H9 (cell line): Measurements from ENCODE around the gene MSH3. TPM values are rescaled to one million over a fixed set of nuclear protein-coding genes. Genes with fewer than 3 reads are reported as not detected.
A peak's percentile ranks its signal among the peaks of the same experiment; 100 is the strongest.

Experiments used
- DNase-seq: peaks from one replicate; pipeline ENCODE4 v3.0.0-alpha.2; 2017
- H2AFZ ChIP-seq: one replicate; pipeline ENCODE4 v1.6.1; 2013; ENCODE audit warnings: mild to moderate bottlenecking, low read length, control low read depth, moderate library complexity
- H2AK5ac ChIP-seq: 2 replicates; pipeline ENCODE4 v1.6.1; 2013; ENCODE audit warnings: low read length, control low read depth, mixed read lengths; ENCODE audit not compliant: insufficient read length
- H2BK120ac ChIP-seq: one replicate; pipeline ENCODE4 v1.6.1; 2013; ENCODE audit warnings: low read depth, mild to moderate bottlenecking, low read length, control low read depth, inconsistent platforms; ENCODE audit not compliant: poor library complexity, severe bottlenecking
- H2BK12ac ChIP-seq: 2 replicates; pipeline ENCODE4 v1.6.1; 2013; ENCODE audit warnings: low read length, control low read depth, mixed read lengths, low read depth; ENCODE audit not compliant: insufficient read length
- H2BK15ac ChIP-seq: 2 replicates; pipeline ENCODE4 v1.6.1; 2013; ENCODE audit warnings: low read depth, low read length, control low read depth
- H2BK20ac ChIP-seq: one replicate; pipeline ENCODE4 v1.6.1; 2013; ENCODE audit warnings: low read depth, mild to moderate bottlenecking, low read length, control low read depth, inconsistent platforms; ENCODE audit not compliant: poor library complexity, severe bottlenecking
- H2BK5ac ChIP-seq: 2 replicates; pipeline ENCODE4 v1.6.1; 2013; ENCODE audit warnings: low read length, control low read depth, mixed read lengths; ENCODE audit not compliant: insufficient read length
- H3K14ac ChIP-seq: 2 replicates; pipeline ENCODE4 v1.6.1; 2013; ENCODE audit warnings: low read length, control low read depth; ENCODE audit not compliant: insufficient read depth
- H3K18ac ChIP-seq: 2 replicates; pipeline ENCODE4 v1.6.1; 2013; ENCODE audit warnings: low read depth, mild to moderate bottlenecking, mixed read lengths, low read length, control low read depth; ENCODE audit not compliant: insufficient read length
- H3K23ac ChIP-seq: 2 replicates; pipeline ENCODE4 v1.6.1; 2013; ENCODE audit warnings: low read length, control low read depth, mixed read lengths, low read depth; ENCODE audit not compliant: insufficient read length
- H3K23me2 ChIP-seq: 2 replicates; pipeline ENCODE4 v1.6.1; 2013; ENCODE audit warnings: low read depth, mild to moderate bottlenecking, mixed read lengths, low read length, control low read depth; ENCODE audit not compliant: insufficient read length, poor library complexity, severe bottlenecking
- H3K27ac ChIP-seq: 2 replicates; pipeline ENCODE4 v1.5.1; 2013; ENCODE audit warnings: low read length, control low read depth, mixed read lengths, low read depth; ENCODE audit not compliant: insufficient read length
- H3K27me3 ChIP-seq: 2 replicates; pipeline ENCODE4 v1.6.1; 2013; ENCODE audit warnings: low read length, control low read depth, inconsistent platforms; ENCODE audit not compliant: insufficient read depth
- H3K4ac ChIP-seq: 2 replicates; pipeline ENCODE4 v1.6.1; 2013; ENCODE audit warnings: low read depth, mild to moderate bottlenecking, control low read depth, inconsistent platforms, low read length, moderate library complexity
- H3K4me1 ChIP-seq: 2 replicates; pipeline ENCODE4 v1.6.1; 2013; ENCODE audit warnings: low read length, control low read depth, inconsistent platforms; ENCODE audit not compliant: insufficient read depth
- H3K4me2 ChIP-seq: 2 replicates; pipeline ENCODE4 v1.6.1; 2013; ENCODE audit warnings: low read length, control low read depth, mixed read lengths; ENCODE audit not compliant: insufficient read length, insufficient read depth
- H3K56ac ChIP-seq: 2 replicates; pipeline ENCODE4 v1.6.1; 2013; ENCODE audit warnings: low read depth, mild to moderate bottlenecking, mixed read lengths, low read length, control low read depth; ENCODE audit not compliant: insufficient read length
- H3K79me1 ChIP-seq: 2 replicates; pipeline ENCODE4 v1.6.1; 2013; ENCODE audit warnings: low read depth, mild to moderate bottlenecking, moderate library complexity, low read length, control low read depth, inconsistent platforms; ENCODE audit not compliant: insufficient read depth, poor library complexity, severe bottlenecking
- H3K79me2 ChIP-seq: 2 replicates; pipeline ENCODE4 v1.6.1; 2013; ENCODE audit warnings: low read length, control low read depth, inconsistent platforms; ENCODE audit not compliant: insufficient read depth
- H3K9ac ChIP-seq: 2 replicates; pipeline ENCODE4 v1.6.1; 2013; ENCODE audit warnings: low read length, control low read depth, mixed read lengths; ENCODE audit not compliant: insufficient read length; ENCODE audit errors: extremely low read depth
- H3K9me3 ChIP-seq: one replicate; pipeline ENCODE4 v1.6.1; 2013; ENCODE audit warnings: low read depth, low read length, inconsistent platforms; ENCODE audit not compliant: control insufficient read depth
- H3T11ph ChIP-seq: one replicate; pipeline ENCODE4 v1.6.1; 2013; ENCODE audit warnings: mild to moderate bottlenecking, low read length, control low read depth, inconsistent platforms
- H4K20me1 ChIP-seq: one replicate; pipeline ENCODE4 v1.6.1; 2013; ENCODE audit not compliant: control insufficient read depth, insufficient read length, insufficient read depth
- H4K5ac ChIP-seq: 2 replicates; pipeline ENCODE4 v1.6.1; 2013; ENCODE audit warnings: low read depth, mild to moderate bottlenecking, mixed read lengths, low read length, control low read depth; ENCODE audit not compliant: insufficient read length
- H4K8ac ChIP-seq: replicated peaks from 2 replicates; pipeline ENCODE4 v1.6.1; 2013; ENCODE audit warnings: low read length, control low read depth, mixed read lengths, low read depth; ENCODE audit not compliant: insufficient read length
- H4K91ac ChIP-seq: 2 replicates; pipeline ENCODE4 v1.6.1; 2013; ENCODE audit warnings: low read depth, mild to moderate bottlenecking, moderate library complexity, mixed read lengths, low read length, control low read depth; ENCODE audit not compliant: insufficient read length
- H3K27ac Mint-ChIP-seq, 3 experiments: 2 replicates in 2 of 3; 3 replicates in 1 of 3; pipeline ENCODE4 v1.8.0; 2020 to 2021; ENCODE audit warnings: mixed read lengths in 3 of 3, mild to moderate bottlenecking in 1 of 3, moderate library complexity in 1 of 3
- H3K27me3 Mint-ChIP-seq: 2 replicates; pipeline ENCODE4 v1.8.0; 2021; ENCODE audit warnings: low read depth, mild to moderate bottlenecking, moderate library complexity, mixed read lengths
- H3K36me3 Mint-ChIP-seq, 3 experiments: 2 replicates in 2 of 3; 3 replicates in 1 of 3; pipeline ENCODE4 v1.8.0; 2020 to 2021; ENCODE audit warnings: low read depth in 3 of 3, mixed read lengths in 3 of 3; ENCODE audit not compliant: insufficient read depth in 1 of 3
- H3K4me1 Mint-ChIP-seq, 2 experiments: 2 replicates each; pipeline ENCODE4 v1.8.0; 2020; ENCODE audit warnings: mixed read lengths in 2 of 2
- H3K4me3 Mint-ChIP-seq, 2 experiments: 2 replicates in 1 of 2; 3 replicates in 1 of 2; pipeline ENCODE4 v1.8.0; 2020 to 2021; ENCODE audit warnings: mild to moderate bottlenecking in 2 of 2, mixed read lengths in 2 of 2, moderate library complexity in 1 of 2
- H3K9me3 Mint-ChIP-seq, 2 experiments: 2 replicates in 1 of 2; 3 replicates in 1 of 2; pipeline ENCODE4 v1.8.0; 2020; ENCODE audit warnings: mild to moderate bottlenecking in 2 of 2, mixed read lengths in 2 of 2, moderate library complexity in 1 of 2
- CTCF ChIP-seq: fragments of 200-600 bp; sonication (generic); conservative IDR thresholded peaks from 3 replicates; pipeline ENCODE4 v1.8.0; 2021; ENCODE audit warnings: antibody characterized with exemption, mild to moderate bottlenecking
- WGBS: extraction: QIAGEN DNeasy Blood & Tissue Kit; methylation state at CpG from one replicate; pipeline ENCODE4 v1.1.7; 2013; ENCODE audit warnings: missing lambda C conversion rate, low lambda C conversion rate, mixed read lengths; ENCODE audit not compliant: insufficient read length; ENCODE audit errors: extremely low coverage; 5-methylcytosine and 5-hydroxymethylcytosine counted together
- total RNA-seq: library from RNA; stranded (reverse); gene quantifications from 2 replicates; pipeline ENCODE4 v1.2.1, GENCODE V29; 2021

MSH3 gene
- total RNA-seq, 1 experiment from 2014 or later: 17.3 TPM

- no peak overlapping the region for H2AFZ ChIP-seq
- H3K4me1 Mint-ChIP-seq: no peaks in the 10 kb centered on the region
- no peaks in the 10 kb centered on the region for H3K79me1 ChIP-seq
- TF ChIP-seq CTCF: no peak
- H3K79me2 ChIP-seq: no peaks in the 10 kb centered on the region; the same call in 1 of the 2 replicates
- no peak overlapping the region for H2BK15ac ChIP-seq
- H3K27ac ChIP-seq: no peak overlapping the region
- no peaks in the 10 kb centered on the region for H3K23me2 ChIP-seq
- no CpG with 5 or more reads among the region's 4 CpGs for WGBS
- H3K36me3 Mint-ChIP-seq: peaks cover 0 to 6% (median 0%) of the 10 kb centered on the region in 3 experiments; a peak in 2 of 7 replicates
- H2BK12ac ChIP-seq: no peak overlapping the region
- no peak overlapping the region for H3K18ac ChIP-seq
- no peak overlapping the region for H3K9ac ChIP-seq
- no peak overlapping the region for H3K4me2 ChIP-seq
- H3K4me1 ChIP-seq: no peaks in the 10 kb centered on the region
- H3K27ac Mint-ChIP-seq: peak overlapping the region in 1 of 3 experiments; percentile 63; a peak in 1 of 7 replicates
- H3K23ac ChIP-seq: no peak overlapping the region
- H3K56ac ChIP-seq: no peak overlapping the region
- no peak overlapping the region for H4K5ac ChIP-seq
- H4K8ac ChIP-seq: no peak overlapping the region
- no peaks in the 10 kb centered on the region for H3K9me3 Mint-ChIP-seq
- no peak overlapping the region for H2BK20ac ChIP-seq
- no peak overlapping the region for H3K4ac ChIP-seq
- no peaks in the 10 kb centered on the region for H3K27me3 ChIP-seq
- H2BK120ac ChIP-seq: no peak overlapping the region
- no peak overlapping the region for H3K14ac ChIP-seq
- no peak for DNase-seq
- no peak overlapping the region for H3K4me3 Mint-ChIP-seq
- no peaks in the 10 kb centered on the region for H3K27me3 Mint-ChIP-seq
- no peak overlapping the region for H3T11ph ChIP-seq
- H3K9me3 ChIP-seq: no peaks in the 10 kb centered on the region
- no peak overlapping the region for H2BK5ac ChIP-seq
- no peak overlapping the region for H4K91ac ChIP-seq
- no peaks in the 10 kb centered on the region for H4K20me1 ChIP-seq
- H2AK5ac ChIP-seq: no peak overlapping the region
These were observed 217.1 kb downstream of the MSH3 start for GRCh38 chr5:80871541-80871961.
